MCF 10A (cell line): ENCODE results near the gene COX4I2. TPM values are rescaled to one million over a fixed set of nuclear protein-coding genes. Genes with fewer than 3 reads are reported as not detected.

Source experiments
- BruUV-seq: library from RNA; stranded (reverse); fragments of 400-500 nt; replicated peaks from 2 replicates; lab custom pipeline; 2021; lab: Mats Ljungman, UMichigan
- CTCF ChIA-PET: fragments of 300-600 bp; sonication (Branson Sonifier 250); formaldehyde crosslinking; extraction: SDS; loops from one replicate; lab custom pipeline; 2021; ENCODE audit warnings: antibody characterized with exemption, inconsistent platforms; lab: Yijun Ruan, JAX
- POLR2A ChIA-PET: fragments of 300-600, 350-650 bp; sonication (Branson Sonifier 250); formaldehyde crosslinking; extraction: SDS; loops from one replicate; lab custom pipeline; 2020; ENCODE audit warnings: antibody characterized with exemption, inconsistent platforms; lab: Yijun Ruan, JAX
- DNase-seq: peaks from one replicate; pipeline ENCODE4 v3.0.0-alpha.2; 2018; ENCODE audit not compliant: unreplicated experiment
- H3K27ac Mint-ChIP-seq: one replicate; pipeline ENCODE4 v1.8.0; 2022; ENCODE audit warnings: mild to moderate bottlenecking, low read depth, mixed read lengths; ENCODE audit not compliant: unreplicated experiment
- H3K27me3 Mint-ChIP-seq: one replicate; pipeline ENCODE4 v1.8.0; 2022; ENCODE audit warnings: mixed read lengths; ENCODE audit not compliant: insufficient read depth, unreplicated experiment
- H3K36me3 Mint-ChIP-seq: one replicate; pipeline ENCODE4 v1.8.0; 2022; ENCODE audit warnings: mild to moderate bottlenecking, moderate library complexity, mixed read lengths; ENCODE audit not compliant: insufficient read depth, unreplicated experiment
- H3K4me1 Mint-ChIP-seq: one replicate; pipeline ENCODE4 v1.8.0; 2022; ENCODE audit warnings: mixed read lengths; ENCODE audit not compliant: insufficient read depth, unreplicated experiment
- H3K4me3 Mint-ChIP-seq: one replicate; pipeline ENCODE4 v1.8.0; 2022; ENCODE audit warnings: mild to moderate bottlenecking, moderate library complexity, mixed read lengths; ENCODE audit not compliant: unreplicated experiment
- H3K9me3 Mint-ChIP-seq: one replicate; pipeline ENCODE4 v1.8.0; 2022; ENCODE audit warnings: mixed read lengths; ENCODE audit not compliant: unreplicated experiment
- CTCF ChIP-seq: fragments of 200-600 bp; IDR thresholded peaks from one replicate; pipeline ENCODE4 v1.8.0; 2022; ENCODE audit warnings: antibody characterized with exemption, mild to moderate bottlenecking; ENCODE audit not compliant: unreplicated experiment
- intact Hi-C: fragments of 100-400 bp; cut with micrococcal nuclease; formaldehyde crosslinking; loops from 2 replicates; pipeline ENCODE4 v1.14.1; 2022
- total RNA-seq: library from RNA; stranded (reverse); gene quantifications from 2 replicates; pipeline ENCODE4 v1.2.3, GENCODE V29; 2022

Gene COX4I2
- total RNA-seq, 1 experiment from 2014 or later, result not detected

GRCh38 chr20:31687777-31688176, 50.1 kb downstream of the COX4I2 start:
- Mint-ChIP-seq H3K27me3 (no peaks in the 10 kb centered on the region), H3K36me3 (peaks cover 75% of the 10 kb centered on the region), H3K4me3 (no peak overlapping the region), H3K4me1 (peaks cover 30% of the 10 kb centered on the region), H3K27ac (peak overlapping the region; percentile 39), H3K9me3 (no peaks in the 10 kb centered on the region)
- no peak for DNase-seq
- ChIA-PET POLR2A (interaction anchor here (0.7 kb wide), 1 partner anchor 36 kb away, joined by 3 read pairs; no protein-coding TSS in a partner anchor), CTCF (interaction anchor here (0.5 to 1.4 kb wide), 5 partner anchors 23 to 220 kb away, joined by 3 to 4 read pairs (median 3); no protein-coding TSS in a partner anchor)
- TF ChIP-seq CTCF, result no peak
- no TSS peak for BruUV-seq
- intact Hi-C loops, result no loop called here

- no TSS peak for BruUV-seq
- H3K36me3 Mint-ChIP-seq, result peaks cover 75% of the 10 kb centered on the region
- no peak for TF ChIP-seq CTCF
- H3K9me3 Mint-ChIP-seq, result no peaks in the 10 kb centered on the region
- ChIA-PET CTCF (interaction anchor here (0.8 to 0.9 kb wide), 2 partner anchors 28 to 132 kb away, joined by 4 to 6 read pairs; no protein-coding TSS in a partner anchor), POLR2A (interaction anchor here (1.0 to 13.9 kb wide), 2 partner anchors 22 to 50 kb away, joined by 3 to 238 read pairs; partner anchors contain the start of gene TPX2)
- intact Hi-C loops, result no loop called here
- no peak for DNase-seq
- H3K4me1 Mint-ChIP-seq, result peaks cover 23% of the 10 kb centered on the region
- H3K27me3 Mint-ChIP-seq, result no peaks in the 10 kb centered on the region
- no peak overlapping the region for H3K4me3 Mint-ChIP-seq
- H3K27ac Mint-ChIP-seq, result peak overlapping the region; percentile 54
These were observed 51.4 kb downstream of the COX4I2 start for GRCh38 chr20:31689141-31689540.

- Mint-ChIP-seq H3K4me3 (no peak overlapping the region), H3K36me3 (peaks cover 69% of the 10 kb centered on the region), H3K27ac (no peak overlapping the region), H3K27me3 (no peaks in the 10 kb centered on the region), H3K4me1 (peaks cover 27% of the 10 kb centered on the region), H3K9me3 (no peaks in the 10 kb centered on the region)
- BruUV-seq, result no TSS peak
- ChIA-PET POLR2A (interaction anchor here (0.6 to 13.9 kb wide), 4 partner anchors 21 to 70 kb away, joined by 3 to 238 read pairs (median 95); partner anchors contain the start of genes BCL2L1 and TPX2), CTCF (interaction anchor here (0.8 to 1.0 kb wide), 3 partner anchors 29 to 133 kb away, joined by 3 to 6 read pairs (median 4); no protein-coding TSS in a partner anchor)
- intact Hi-C loops, result no loop called here
- DNase-seq, result no peak
- no peak for TF ChIP-seq CTCF
These were observed 52.5 kb downstream of the COX4I2 start for GRCh38 chr20:31690124-31690666.

- H3K27me3 Mint-ChIP-seq, result no peaks in the 10 kb centered on the region
- no TSS peak for BruUV-seq
- ChIA-PET CTCF (interaction anchor here (1.0 to 11.9 kb wide), 5 partner anchors 13 to 58 kb away, joined by 3 to 120 read pairs (median 7); partner anchors contain the start of gene BCL2L1), POLR2A (interaction anchor here (0.6 to 13.9 kb wide), 10 partner anchors 8 to 68 kb away, joined by 3 to 238 read pairs (median 5); partner anchors contain the start of gene BCL2L1)
- no peak for DNase-seq
- H3K4me1 Mint-ChIP-seq, result peaks cover 34% of the 10 kb centered on the region
- intact Hi-C loops, result no loop called here
- peak overlapping the region; percentile 31 for H3K27ac Mint-ChIP-seq
- TF ChIP-seq CTCF, result no peak
- H3K4me3 Mint-ChIP-seq, result no peak overlapping the region
- no peaks in the 10 kb centered on the region for H3K9me3 Mint-ChIP-seq
- peaks cover 68% of the 10 kb centered on the region for H3K36me3 Mint-ChIP-seq
These were observed 54.0 kb downstream of the COX4I2 start for GRCh38 chr20:31691646-31692275.
